ENCODE results near the gene UBASH3A.

The UBASH3A gene

DNA sequence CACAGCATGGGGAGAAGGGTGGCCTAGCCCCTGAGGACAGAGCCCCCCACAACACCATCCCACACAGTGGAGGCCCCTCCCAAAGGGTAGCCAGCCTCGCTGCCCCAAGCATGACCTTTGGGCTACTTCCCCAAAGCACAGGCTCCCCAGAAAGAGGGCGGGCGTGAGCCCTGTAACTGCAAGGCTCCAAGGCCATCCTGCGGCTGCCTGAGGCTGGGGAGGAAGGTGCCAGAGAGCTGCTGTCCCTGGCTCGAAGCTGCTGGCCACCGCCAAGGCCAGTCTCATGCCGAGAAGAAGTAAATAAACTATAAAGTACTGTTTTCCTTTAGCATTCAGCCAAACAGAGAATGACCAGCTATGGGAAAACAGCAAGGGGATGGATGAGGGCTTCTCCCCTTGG, 27.5 kb downstream of the UBASH3A start:
- DNase-seq (ENCODE audit: low read depth) = no peak

DNA sequence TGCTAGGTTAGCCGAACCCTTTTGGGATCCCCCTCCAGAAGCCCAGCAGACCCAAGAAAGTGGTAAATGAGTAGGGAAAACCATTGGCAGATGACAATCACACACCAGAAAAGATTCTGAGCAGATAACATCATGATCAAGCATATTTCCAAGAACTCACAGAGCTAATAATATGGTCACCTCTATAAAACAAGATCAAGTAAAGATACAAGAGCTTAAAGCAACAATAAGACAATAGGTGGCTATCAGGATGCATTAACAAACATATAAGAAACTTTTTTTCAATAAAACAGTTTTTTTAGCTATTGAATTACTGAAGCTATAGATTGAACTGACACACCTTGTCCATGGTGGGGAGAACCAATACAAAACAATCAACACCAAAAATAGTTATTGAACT, 29.0 kb downstream of the UBASH3A start:
- DNase-seq (ENCODE audit: low read depth) = no peak

DNA sequence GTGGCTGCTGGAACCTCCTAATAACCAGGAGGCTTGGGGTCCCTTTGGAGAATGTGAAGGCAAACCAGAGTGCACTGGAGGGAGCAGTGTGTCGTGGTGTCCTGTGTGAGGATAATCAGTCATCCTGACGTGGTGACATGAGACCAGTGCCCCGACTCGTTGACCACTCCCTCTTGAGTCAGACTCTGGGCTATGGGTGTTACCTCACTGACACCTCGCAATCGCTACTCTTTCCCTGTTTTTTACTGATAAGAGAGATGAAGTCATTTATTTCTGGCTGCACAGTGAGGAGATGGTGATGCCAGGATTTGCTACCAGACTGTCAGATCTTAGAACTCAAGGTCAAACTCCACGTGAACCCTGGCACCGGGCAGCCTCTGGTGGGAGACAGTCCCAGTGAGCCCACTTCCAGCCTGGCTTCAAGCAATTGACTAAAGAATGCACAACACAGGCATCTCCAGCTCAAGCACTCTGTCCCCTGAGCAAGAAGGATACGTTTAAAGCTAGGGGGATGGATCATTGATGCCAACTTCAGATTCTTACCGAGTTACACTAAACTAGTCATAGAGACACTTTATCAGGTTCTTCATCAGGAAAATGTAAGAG, 30.3 kb downstream of the UBASH3A start:
- no peak for DNase-seq (ENCODE audit: low read depth)

DNA sequence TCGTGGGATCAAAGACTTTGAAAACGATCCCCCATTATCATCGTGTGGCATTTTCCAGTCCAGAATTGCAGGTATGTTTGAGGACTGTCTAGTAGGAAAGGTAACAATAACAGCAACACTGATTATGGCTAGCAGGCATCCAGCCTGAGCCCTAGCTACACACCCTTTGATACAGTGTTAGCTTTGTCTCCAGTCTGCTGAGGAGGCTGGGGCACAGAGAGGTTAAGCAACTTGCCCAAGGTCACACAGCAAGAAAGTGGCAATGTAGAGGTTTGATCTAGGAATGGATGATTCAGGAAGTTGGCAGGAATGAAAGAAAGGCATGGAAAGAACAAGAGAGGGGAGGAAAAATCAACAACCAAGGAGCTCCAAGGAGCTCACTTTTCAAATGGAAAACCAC, 31.2 kb downstream of the UBASH3A start:
- no peak for DNase-seq (ENCODE audit: low read depth)

DNA sequence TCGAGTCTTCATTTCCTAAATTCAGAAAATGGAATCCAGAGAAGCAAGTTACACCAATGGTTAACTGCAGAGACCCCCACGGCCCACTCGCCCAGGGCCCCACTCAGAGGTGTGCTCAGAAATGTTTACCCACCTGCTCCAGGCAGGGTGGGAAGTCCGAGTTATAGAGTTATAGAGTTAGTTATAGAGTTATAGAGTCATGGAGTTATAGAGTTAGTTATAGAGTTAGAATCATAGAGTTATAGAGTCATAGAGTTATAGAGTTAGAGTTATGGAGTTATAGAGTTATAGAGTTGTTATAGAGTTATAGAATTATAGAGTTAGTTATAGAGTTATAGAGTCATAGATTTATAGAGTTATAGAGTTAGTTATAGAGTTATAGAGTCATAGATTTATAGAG, 31.7 kb downstream of the UBASH3A start:
- DNase-seq (ENCODE audit: low read depth) = no peak

DNA sequence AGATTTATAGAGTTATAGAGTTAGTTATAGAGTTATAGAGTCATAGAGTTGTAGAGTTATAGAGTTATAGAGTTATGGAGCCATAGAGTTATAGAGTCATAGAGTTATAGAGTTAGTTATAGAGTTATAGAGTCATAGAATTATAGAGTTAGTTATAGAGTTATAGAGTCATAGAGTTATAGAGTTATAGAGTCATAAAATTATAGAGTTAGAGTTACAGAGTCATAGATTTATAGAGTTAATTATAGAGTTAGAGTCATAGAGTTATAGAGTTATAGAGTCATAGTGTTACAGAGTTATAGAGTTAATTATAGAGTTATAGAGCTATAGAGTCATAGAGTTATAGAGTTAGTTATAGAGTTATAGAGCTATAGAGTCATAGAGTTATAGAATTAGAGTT, 32.1 kb downstream of the UBASH3A start:
- no peak for DNase-seq (ENCODE audit: low read depth)

DNA sequence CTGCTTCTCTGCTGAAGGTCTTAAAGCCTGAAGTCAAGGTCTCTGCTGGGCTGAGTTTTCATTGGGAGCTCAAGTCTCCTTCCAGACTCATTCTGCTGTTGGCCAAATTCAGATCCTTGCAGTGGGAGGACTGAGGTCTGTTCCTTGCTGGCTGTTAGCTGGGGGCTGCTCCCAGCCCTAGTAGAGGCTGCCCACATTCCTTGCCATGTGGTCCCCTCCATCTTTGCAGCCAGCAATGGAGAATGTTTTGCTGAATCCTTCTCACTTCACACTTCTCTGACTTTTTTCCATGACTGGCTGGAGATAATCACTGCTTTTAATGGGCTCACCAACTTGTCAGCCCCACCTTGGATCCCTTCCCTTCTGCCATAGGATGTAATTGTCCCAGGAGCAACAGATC, 33.2 kb downstream of the UBASH3A start:
- DNase-seq (ENCODE audit: low read depth) = no peak

DNA sequence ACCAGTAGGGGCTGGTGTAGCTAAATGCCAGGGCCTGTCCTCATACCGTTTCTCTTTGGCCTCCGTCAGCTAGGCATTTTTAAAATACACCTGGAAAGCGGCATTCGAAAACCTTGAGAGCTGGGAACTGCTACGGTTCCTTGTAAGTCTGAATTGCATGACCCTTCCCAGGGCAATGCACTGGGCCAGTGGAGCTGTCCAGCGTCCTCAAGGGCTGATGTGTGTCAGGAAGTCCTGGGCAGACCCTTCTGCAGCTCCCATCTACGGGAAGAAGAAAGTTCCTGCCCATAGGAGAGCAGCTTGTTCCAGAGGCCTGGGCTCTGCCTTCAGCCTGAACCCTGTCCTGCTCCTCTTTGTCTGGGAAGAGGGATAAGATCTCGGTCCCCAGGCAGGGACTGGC, 34.1 kb downstream of the UBASH3A start:
- no peak for DNase-seq (ENCODE audit: low read depth)

DNA sequence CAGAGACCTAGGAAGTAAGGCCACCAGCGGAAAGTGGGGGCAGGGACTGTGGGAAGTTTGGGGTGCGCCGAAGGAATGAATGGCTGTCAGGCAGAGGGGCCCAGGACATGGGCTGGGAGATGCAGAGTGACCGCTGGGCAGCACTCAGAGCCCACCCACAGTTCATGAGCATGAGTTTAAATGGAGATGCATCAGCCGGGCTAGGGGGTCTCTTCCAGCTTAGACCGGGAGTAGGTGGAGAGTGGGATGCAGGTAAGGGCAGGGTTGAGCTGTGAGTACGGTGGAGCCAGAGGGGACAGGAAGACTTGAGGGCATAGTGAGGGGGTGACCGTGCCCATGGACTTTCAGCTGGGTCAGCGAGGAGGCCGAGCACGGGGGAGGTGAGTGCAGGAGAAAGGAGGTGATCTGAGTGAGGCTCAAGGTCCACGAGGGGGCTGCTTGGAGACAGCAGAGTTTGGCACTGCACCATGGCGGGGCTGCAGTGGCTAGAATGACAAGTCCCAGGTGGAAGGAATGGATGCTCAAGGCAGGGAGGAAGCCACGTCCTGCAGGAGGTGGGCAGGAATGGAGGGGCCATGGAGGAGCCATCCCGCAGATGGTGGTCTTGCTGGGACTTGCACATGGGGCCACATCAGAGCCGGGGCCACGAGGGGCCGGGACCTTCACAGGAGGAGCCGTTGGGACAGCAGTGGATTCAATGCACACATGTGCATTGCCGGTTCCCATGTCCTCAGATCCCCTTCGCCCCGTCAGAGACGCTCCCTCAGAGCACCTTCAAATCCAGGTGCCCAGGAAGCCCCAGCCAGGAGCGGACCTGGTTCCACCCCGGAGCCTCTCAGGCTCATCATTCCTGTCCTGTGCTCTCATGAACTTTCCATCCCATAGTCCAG, 34.9 kb downstream of the UBASH3A start:
- no peak for DNase-seq (ENCODE audit: low read depth)

DNA sequence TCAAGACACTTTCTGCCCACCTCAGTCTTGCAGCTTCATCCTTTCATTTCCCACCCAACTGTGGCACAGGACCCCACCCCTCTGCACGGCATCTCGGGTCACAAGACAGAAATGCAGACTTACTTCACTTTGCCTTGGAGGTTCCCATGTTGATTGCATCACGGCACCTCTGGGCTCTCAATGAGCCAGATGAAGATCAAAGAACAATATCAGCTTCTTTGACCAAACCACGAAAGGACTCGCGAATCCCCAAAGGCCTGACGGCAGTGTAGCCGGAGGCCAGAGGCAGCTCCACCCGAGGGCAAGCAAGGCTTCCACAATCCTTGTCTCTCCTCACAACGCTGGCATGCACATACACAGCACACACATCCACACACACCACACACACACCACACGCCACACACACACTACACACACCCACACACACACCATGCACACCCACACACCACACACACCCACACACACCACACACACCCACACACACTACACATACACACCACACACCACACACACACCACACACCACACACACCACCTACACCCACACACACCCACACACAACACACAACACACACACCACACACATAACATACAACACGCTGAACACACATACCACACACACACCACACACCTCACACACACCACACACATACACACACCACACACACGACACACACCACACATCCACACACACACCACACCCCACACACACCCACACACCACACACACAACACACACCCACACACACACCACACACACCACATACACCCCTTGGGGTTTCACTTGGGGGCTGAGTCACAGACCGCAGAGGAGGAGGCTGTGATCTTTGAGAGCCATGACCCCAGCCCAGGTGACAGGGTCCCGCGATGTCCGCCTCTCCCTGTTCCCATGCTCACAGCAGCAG, 35.8 kb downstream of the UBASH3A start:
- no peak for DNase-seq (ENCODE audit: low read depth)

DNA sequence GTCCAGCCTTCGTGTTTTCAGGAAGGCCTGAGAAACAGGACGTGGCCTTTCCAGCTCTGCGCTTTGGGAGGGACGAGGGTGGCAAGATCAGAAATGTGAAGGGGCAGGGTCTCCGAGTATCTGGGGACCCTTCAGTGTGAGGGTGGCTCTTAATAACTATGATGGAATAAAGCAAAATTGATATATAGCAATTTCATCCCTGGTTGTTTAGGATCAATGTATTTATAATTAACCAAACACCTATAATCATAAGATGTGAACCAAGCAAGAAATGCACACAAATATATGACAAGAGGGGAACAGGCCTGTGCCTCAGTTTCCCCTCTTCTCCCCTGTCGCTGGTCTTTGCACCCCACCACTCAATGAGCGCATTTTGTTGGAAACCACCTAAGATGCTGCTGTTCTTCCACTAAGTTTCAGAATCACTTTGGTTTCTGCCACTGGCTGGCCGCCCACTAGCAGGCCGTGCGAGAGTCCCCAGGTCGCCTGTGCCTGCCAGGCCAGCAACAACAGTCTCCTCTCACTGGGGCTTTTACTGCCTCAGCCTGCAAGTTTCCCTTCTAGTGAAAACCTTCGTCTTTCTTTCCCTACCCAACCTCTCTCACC, 36.6 kb downstream of the UBASH3A start:
- no peak for DNase-seq (ENCODE audit: low read depth)

DNA sequence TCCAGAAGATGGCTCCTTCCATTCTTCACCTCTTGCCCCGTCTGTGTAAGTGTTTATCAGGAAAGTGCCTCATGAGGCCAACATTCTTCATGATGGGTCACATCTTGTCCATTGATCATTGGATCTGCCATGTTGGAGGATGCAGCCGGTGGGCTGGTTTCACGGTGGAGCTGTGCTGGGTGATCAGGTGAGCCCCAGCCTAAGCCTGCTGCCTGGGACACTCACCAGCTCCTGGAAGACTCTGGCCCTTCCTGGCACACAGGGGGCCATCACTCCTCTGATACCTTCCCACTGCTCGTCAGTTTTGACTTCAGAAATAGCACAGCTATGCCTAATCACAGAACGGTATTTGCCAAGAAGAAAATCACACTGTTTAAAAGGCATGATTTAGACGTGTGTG, 38.3 kb downstream of the UBASH3A start:
- no peak for DNase-seq (ENCODE audit: low read depth)

DNA sequence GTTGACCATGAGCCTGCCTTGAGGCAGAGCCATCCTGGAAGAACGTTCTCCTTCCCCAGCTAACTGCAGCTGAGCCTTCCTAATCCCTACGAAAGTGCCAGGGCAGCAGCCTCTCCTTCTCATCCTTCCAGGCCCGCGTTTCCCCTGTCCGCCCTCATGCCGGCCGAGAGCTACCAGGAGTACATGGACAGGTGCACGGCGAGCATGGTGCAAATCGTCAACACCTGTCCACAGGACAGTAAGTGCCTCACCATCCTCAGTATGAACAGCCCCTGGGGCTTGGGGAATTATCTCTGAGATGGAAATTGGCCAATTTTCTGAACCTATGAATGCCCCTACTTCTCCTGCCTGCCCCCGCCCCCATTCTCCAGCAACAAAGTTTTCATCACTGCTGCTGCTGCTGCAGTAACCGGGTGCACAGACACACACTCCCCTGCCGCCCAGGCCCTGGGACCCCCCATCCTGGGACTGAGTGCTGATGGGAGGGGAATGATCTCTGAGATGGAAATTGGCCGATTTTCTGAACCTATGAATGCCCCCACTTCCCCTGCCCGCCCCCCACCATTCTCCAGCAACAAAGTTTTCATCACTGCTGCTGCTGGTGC, 39.6 kb downstream of the UBASH3A start:
- DNase-seq (ENCODE audit: low read depth) = no peak

DNA sequence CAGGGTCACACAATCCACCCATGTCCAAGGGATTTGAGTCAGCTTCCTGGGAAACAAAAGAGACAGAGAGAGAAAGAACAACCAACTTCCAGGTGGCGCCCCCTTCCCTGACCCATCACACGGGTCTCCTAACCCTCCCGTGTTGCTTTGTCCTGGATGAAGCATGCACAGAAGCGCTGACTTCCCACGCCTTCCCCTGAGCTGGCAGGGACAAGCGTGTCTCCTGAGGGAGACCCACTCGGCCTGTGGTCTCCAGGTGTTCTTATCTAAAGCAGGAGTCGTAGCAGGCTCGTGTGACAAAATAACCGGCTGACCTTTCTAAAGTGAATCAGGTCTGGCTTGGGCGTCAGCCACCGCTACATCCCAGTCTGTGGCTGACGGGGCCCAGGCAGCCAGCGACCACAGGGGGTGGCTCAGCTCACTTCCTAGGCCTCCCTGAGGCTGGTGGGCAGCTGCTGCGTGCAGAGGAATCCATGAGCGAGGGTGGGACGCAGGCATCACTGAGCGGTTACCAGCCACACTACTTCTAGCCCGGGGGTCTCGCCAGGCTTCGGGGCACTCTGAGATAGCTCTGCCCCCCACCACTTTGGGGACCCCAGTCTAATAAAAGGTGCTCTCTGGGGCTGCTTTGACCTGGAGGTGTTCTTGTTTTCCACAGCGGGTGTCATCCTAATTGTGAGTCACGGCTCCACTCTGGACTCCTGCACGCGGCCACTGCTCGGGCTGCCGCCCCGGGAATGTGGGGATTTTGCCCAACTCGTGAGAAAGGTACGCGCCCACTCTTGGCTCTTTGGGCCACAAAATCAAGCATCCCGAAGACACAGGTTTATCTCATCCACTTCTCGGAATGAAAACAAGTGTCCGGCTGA, 40.4 kb downstream of the UBASH3A start:
- DNase-seq (ENCODE audit: low read depth) = no peak

DNA sequence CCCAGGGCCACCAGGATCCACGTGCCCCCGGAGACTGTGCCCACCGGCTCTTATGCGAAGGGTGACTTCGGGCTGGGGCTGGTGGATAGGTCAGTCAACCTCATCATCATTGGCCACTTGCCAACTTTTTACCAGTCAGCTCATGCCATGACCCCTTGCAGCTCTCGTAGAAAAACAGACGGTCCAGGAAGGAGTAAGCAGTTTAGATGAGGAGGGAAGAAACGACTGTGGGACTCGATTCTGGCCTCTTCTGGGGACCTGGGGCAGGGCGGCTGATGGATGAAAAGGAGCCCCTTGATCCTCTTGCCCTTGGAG, 41.0 kb downstream of the UBASH3A start:
- no peak for DNase-seq (ENCODE audit: low read depth)

DNA sequence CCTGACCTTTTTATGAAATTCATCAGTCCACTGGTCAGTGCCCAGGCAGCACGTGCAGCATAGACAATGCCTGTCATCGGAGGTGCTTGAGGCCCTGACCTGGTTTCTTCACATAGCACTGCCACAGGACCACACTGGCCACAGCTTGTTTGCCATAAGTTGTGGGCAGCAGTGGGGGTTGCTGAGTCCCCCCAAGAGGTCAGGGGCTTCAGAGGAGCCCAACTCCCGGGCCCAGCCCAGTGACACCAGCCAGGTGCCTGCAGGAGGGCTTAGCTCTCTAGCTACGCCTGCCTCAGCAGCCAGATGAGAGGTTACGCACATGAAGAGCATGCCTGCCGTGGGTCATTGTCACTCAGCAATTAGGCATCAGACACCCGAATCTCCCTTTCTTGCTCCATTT, 41.6 kb downstream of the UBASH3A start:
- no peak for DNase-seq (ENCODE audit: low read depth)

DNA sequence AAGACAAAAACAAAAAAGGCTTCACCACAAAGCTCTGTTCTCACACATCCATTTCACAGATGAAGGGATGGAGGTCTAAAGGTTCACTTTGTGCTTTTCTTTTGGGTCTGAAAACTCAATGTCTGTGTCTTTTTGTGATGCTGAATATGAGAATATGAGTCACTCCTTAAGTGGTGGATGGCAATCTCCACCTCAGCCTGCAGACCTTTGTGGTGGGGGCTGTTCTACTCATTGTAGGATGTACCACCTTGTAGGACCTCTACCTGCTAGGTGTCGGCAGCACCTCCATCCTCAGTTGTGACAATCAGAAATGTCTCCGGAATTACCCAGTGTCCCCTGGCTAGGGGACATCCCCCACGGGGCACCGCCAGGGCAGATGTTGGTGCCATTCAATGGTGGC, 42.8 kb downstream of the UBASH3A start:
- no peak for DNase-seq (ENCODE audit: low read depth)

DNA sequence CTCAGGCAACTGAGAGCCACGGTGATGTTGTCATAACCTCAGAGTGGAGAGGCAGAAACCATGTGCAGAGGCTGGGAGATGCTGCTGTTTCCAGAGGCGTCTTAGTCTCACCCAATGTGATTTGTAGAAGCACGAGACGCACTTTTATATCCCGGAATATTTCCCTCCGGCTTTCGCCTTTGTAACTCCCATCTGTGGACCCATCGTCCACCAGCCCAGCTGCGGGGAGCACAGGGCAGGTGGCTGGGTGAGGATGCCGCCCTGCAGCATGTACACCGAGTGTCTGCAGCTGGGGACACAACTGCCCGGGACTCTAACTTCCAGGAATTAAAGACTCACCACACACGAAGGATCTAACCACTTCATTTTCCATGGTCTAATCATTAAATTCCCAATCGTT, 43.5 kb downstream of the UBASH3A start:
- DNase-seq (ENCODE audit: low read depth) = no peak

DNA sequence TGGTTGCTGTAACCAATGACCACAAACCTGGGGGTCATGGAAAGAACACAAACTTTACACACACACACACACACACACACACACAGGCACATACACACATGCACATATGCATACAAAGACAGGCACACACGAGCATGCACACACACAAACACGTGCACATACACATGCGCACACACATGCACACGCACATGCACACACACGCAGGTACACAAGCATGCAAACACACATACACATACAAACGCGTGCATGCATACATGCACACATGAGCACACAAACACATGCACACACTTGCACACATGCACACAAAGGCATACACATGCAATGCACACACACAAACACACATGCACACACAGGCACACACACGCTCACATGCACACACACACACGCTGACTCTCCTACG, 44.0 kb downstream of the UBASH3A start:
- no peak for DNase-seq (ENCODE audit: low read depth)

DNA sequence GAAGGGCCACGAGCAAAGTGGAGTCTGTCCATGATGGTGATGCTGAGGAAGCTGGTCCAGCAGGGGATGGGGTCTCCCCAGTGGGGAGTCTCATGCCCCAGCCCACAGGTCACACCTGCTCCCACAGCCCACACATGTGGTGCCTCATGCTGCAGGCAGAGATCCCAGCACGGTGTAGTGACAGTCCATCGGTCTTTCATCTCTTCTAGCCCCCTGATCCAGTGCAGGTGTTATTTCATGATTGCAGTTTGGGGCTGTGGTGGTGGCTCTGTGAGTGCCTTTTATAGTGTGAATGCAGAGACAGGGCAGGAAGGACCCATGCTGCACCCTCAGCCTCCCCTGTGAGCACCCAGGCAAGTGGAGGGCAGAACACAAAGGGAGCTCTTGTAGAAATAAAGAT, 45.0 kb downstream of the UBASH3A start:
- DNase-seq (ENCODE audit: low read depth) = no peak

DNA sequence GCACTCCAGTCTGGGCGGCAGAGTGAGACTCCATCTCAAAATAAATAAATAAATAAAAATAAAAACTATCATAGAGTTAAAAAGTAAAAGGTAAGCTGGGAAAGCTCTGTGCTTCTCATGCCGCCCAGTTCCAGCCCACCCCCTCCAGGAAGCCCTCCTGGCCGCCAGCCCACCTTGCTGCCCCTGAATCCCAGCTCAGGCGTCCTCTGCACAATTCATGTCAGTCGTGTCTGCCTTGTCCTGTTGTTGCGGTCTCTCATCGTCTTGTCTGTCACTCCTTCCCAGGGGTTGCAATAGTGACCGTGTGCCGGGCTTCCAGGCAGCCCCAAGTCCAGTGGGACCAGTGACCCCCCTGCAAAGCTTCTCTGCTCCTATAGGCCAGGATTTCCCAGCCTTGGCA, 48.2 kb downstream of the UBASH3A start:
- no peak for DNase-seq (ENCODE audit: low read depth)

All from stimulated activated CD8-positive, alpha-beta memory T cell treated with anti-CD3 and anti-CD28 coated beads, Interleukin-7, amount 100 ng/mL, for 24 hours (primary cell).